ENCODE data around the gene NTRK3. TPM values are rescaled to one million over a fixed set of nuclear protein-coding genes. Genes with fewer than 3 reads are reported as not detected.
A peak's percentile ranks its signal among the peaks of the same experiment; 100 is the strongest.

The NTRK3 gene
- total and polyA plus RNA-seq, 2 of the 13 experiments (the other 11 are each of a cell fraction or from before 2014, with no cell fraction given), result not detected

DNA sequence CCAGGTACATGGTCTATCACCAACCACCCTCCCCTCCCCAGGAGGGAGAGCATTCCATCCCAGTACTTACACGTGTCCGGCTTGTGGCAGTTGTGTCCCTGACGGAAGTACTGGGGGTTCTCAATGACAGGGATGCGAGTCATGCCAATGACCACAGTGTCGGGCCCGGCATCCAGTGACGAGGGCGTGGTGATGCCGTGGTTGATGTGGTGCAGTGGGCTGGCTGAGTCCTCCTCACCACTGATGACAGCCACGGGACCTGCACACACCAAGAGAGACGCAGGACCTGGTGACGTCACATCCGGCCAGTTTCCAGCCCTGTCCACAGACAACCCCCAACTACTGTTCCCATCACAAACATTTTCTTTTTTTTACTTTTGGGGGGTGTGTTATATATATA lies 223.8 kb downstream of the NTRK3 start:
- no peak for FAIRE-seq
- Histone ChIP-seq H3K4me3 (replicated peaks in 1 of 3; ENCODE audit: insufficient read depth in 1 of 3, low read depth in 2 of 3, low read length in 3 of 3) (no peak overlapping the region), H3K9ac (ENCODE audit: insufficient read depth, low read depth, low read length) (no peak overlapping the region), H3K4me1 (ENCODE audit: insufficient read depth, low read length) (no peaks in the 10 kb centered on the region), H3K4me2 (ENCODE audit: low read depth, low read length) (no peak overlapping the region), H3K36me3 (replicated peaks in 1 of 2; ENCODE audit: control insufficient read depth in 1 of 2, insufficient read depth in 2 of 2, low read length in 2 of 2) (no peaks in the 10 kb centered on the region), H3K27ac (ENCODE audit: extremely low read length, insufficient read depth, low read length) (no peak overlapping the region), H3K27me3 (ENCODE audit: control insufficient read depth in 1 of 2, insufficient read depth in 2 of 2, low read length in 2 of 2) (no peaks in the 10 kb centered on the region), H3K79me2 (ENCODE audit: insufficient read depth, low read length) (no peaks in the 10 kb centered on the region), H3K9me3 (ENCODE audit: low read length) (no peaks in the 10 kb centered on the region), H2AFZ (ENCODE audit: low read length) (no peak overlapping the region), H4K20me1 (ENCODE audit: insufficient read depth, low read length) (no peaks in the 10 kb centered on the region)
- 46% methylated on average over 8 of the region's 13 CpGs for WGBS (ENCODE audit: low lambda C conversion rate)
- no peak for DNase-seq (ENCODE audit: low spot score)
- no peak for ATAC-seq
- ChIA-PET CTCF (ENCODE audit: low intra/inter-chr PET ratio, low total read pairs) (no interaction called here), POLR2A (no interaction called here)
- TF ChIP-seq CREB1 (IDR thresholded peaks at IDR 0.05) (peak; percentile 90), CREB1 (CRISPR knock-in tag; IDR thresholded peaks at IDR 0.05) (no peak), RCOR2 (CRISPR knock-in tag; IDR thresholded peaks at IDR 0.05) (no peak), SMARCE1 (IDR thresholded peaks at IDR 0.05; ENCODE audit: borderline replicate concordance) (no peak)
- no TSS peak for BruUV-seq (replicated peaks)
- in situ Hi-C loops (cut with HindIII; ENCODE audit: extremely low pct_ligation_motif_present, low pct_unique_long_range_greater_than_20kb) (no loop called here), intact Hi-C loops (cut with micrococcal nuclease; ENCODE audit: unreplicated experiment) (no loop called here)

DNA sequence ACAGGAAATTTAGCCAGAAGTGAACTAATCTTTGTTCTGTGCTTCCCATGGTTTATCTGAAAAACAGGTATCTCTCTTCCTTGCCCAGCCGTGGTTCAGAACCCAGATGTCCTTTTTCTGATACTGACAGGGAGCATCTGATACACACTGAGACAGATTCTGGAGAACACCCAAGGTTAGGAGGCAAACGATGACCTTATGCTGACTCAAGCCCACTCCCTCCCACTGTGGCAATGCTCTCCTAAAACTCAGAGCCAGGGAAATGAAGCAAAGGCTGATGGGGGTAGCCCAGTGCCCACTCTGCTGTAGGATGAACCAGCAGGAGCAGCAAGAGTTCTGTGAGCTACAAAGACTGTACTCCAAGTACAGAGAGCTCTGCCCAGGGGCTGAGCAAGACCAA lies 225.1 kb downstream of the NTRK3 start:
- ChIA-PET CTCF (ENCODE audit: low intra/inter-chr PET ratio, low total read pairs) (no interaction called here), POLR2A (no interaction called here)
- Histone ChIP-seq H3K4me1 (ENCODE audit: insufficient read depth, low read length) (no peaks in the 10 kb centered on the region), H3K27ac (ENCODE audit: extremely low read length, insufficient read depth, low read length) (no peak overlapping the region), H3K79me2 (ENCODE audit: insufficient read depth, low read length) (no peaks in the 10 kb centered on the region), H3K9me3 (ENCODE audit: low read length) (no peaks in the 10 kb centered on the region), H3K4me2 (ENCODE audit: low read depth, low read length) (no peak overlapping the region), H3K36me3 (replicated peaks in 1 of 2; ENCODE audit: control insufficient read depth in 1 of 2, insufficient read depth in 2 of 2, low read length in 2 of 2) (no peaks in the 10 kb centered on the region), H2AFZ (ENCODE audit: low read length) (no peak overlapping the region), H3K9ac (ENCODE audit: insufficient read depth, low read depth, low read length) (no peak overlapping the region), H4K20me1 (ENCODE audit: insufficient read depth, low read length) (no peaks in the 10 kb centered on the region), H3K4me3 (replicated peaks in 1 of 3; ENCODE audit: insufficient read depth in 1 of 3, low read depth in 2 of 3, low read length in 3 of 3) (no peak overlapping the region), H3K27me3 (ENCODE audit: control insufficient read depth in 1 of 2, insufficient read depth in 2 of 2, low read length in 2 of 2) (no peaks in the 10 kb centered on the region)
- BruUV-seq (replicated peaks), result no TSS peak
- FAIRE-seq (no peak), DNase-seq (ENCODE audit: low spot score) (no peak), ATAC-seq (no peak)
- in situ Hi-C loops (cut with HindIII; ENCODE audit: extremely low pct_ligation_motif_present, low pct_unique_long_range_greater_than_20kb) (no loop called here), intact Hi-C loops (cut with micrococcal nuclease; ENCODE audit: unreplicated experiment) (no loop called here)
- WGBS (ENCODE audit: low lambda C conversion rate), result 0% methylated on average over 1 of the region's 2 CpGs
- TF ChIP-seq, protein P1, sequence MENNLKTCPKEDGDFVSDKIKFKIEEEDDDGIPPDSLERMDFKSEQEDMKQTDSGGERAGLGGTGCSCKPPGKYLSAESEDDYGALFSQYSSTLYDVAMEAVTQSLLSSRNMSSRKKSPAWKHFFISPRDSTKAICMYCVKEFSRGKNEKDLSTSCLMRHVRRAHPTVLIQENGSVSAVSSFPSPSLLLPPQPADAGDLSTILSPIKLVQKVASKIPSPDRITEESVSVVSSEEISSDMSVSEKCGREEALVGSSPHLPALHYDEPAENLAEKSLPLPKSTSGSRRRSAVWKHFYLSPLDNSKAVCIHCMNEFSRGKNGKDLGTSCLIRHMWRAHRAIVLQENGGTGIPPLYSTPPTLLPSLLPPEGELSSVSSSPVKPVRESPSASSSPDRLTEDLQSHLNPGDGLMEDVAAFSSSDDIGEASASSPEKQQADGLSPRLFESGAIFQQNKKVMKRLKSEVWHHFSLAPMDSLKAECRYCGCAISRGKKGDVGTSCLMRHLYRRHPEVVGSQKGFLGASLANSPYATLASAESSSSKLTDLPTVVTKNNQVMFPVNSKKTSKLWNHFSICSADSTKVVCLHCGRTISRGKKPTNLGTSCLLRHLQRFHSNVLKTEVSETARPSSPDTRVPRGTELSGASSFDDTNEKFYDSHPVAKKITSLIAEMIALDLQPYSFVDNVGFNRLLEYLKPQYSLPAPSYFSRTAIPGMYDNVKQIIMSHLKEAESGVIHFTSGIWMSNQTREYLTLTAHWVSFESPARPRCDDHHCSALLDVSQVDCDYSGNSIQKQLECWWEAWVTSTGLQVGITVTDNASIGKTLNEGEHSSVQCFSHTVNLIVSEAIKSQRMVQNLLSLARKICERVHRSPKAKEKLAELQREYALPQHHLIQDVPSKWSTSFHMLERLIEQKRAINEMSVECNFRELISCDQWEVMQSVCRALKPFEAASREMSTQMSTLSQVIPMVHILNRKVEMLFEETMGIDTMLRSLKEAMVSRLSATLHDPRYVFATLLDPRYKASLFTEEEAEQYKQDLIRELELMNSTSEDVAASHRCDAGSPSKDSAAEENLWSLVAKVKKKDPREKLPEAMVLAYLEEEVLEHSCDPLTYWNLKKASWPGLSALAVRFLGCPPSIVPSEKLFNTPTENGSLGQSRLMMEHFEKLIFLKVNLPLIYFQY (CRISPR knock-in tag; IDR thresholded peaks at IDR 0.05; ENCODE audit: borderline replicate concordance), result no peak
- TF ChIP-seq, protein P2, sequence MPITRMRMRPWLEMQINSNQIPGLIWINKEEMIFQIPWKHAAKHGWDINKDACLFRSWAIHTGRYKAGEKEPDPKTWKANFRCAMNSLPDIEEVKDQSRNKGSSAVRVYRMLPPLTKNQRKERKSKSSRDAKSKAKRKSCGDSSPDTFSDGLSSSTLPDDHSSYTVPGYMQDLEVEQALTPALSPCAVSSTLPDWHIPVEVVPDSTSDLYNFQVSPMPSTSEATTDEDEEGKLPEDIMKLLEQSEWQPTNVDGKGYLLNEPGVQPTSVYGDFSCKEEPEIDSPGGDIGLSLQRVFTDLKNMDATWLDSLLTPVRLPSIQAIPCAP (CRISPR knock-in tag; IDR thresholded peaks at IDR 0.05; ENCODE audit: low read depth), result no peak
- TF ChIP-seq TCF7L2 (IDR thresholded peaks at IDR 0.05; ENCODE audit: low read depth, low read length) (no peak), PITX1 (CRISPR knock-in tag; IDR thresholded peaks at IDR 0.05) (no peak), HHEX (CRISPR knock-in tag; IDR thresholded peaks at IDR 0.05) (no peak), RARA (CRISPR knock-in tag; IDR thresholded peaks at IDR 0.05) (no peak), ZNF746 (CRISPR knock-in tag; IDR thresholded peaks at IDR 0.05) (no peak), ZEB1 (IDR thresholded peaks at IDR 0.05; ENCODE audit: insufficient replicate concordance, low read depth) (no peak), ZNF260 (CRISPR knock-in tag; IDR thresholded peaks at IDR 0.05; ENCODE audit: borderline replicate concordance, low read depth) (no peak), ZNF839 (CRISPR knock-in tag; IDR thresholded peaks at IDR 0.05; ENCODE audit: borderline replicate concordance) (no peak), ZNF768 (CRISPR knock-in tag; IDR thresholded peaks at IDR 0.05) (no peak), EED (CRISPR knock-in tag; IDR thresholded peaks at IDR 0.05) (no peak), SALL2 (CRISPR knock-in tag; IDR thresholded peaks at IDR 0.05) (no peak)
- TF ChIP-seq, protein P3, sequence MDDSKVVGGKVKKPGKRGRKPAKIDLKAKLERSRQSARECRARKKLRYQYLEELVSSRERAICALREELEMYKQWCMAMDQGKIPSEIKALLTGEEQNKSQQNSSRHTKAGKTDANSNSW (CRISPR knock-in tag; IDR thresholded peaks at IDR 0.05; ENCODE audit: borderline replicate concordance), result no peak
